ENCODE data around the gene PRG3. TPM values are rescaled to one million over a fixed set of nuclear protein-coding genes. Genes with fewer than 3 reads are reported as not detected.

Gene PRG3
- total RNA-seq, 1 donor from 2014 or later, result not detected

DNA sequence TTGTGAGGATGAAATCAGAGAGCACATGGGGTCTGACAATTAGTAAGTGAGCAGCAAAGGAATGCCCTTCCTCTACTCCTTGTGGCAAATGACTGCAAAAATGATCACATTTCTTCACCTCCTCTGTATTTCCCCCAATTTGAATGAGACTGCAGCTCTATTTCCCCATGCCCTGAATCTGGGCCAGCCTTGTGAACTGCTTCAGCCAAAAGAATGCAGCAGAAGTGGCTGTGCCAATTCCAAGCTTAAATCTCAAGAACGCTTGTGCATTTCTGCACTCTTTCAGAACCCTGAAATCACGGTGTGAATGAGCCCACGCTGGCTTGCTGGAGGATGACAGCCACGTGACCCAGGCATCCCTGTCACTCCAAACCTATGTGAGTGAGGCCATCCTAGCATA, 36.1 kb upstream of the PRG3 start:
- Mint-ChIP-seq H3K4me1 (ENCODE audit: low read depth, unreplicated experiment) (no peaks in the 10 kb centered on the region), H3K27me3 (ENCODE audit: unreplicated experiment) (peaks cover 3% of the 10 kb centered on the region), H3K4me3 (ENCODE audit: unreplicated experiment) (no peak overlapping the region), H3K36me3 (ENCODE audit: unreplicated experiment) (peaks cover 10% of the 10 kb centered on the region), H3K27ac (ENCODE audit: unreplicated experiment) (no peak overlapping the region), H3K9me3 (ENCODE audit: unreplicated experiment) (no peaks in the 10 kb centered on the region)
- TF ChIP-seq, protein P1, sequence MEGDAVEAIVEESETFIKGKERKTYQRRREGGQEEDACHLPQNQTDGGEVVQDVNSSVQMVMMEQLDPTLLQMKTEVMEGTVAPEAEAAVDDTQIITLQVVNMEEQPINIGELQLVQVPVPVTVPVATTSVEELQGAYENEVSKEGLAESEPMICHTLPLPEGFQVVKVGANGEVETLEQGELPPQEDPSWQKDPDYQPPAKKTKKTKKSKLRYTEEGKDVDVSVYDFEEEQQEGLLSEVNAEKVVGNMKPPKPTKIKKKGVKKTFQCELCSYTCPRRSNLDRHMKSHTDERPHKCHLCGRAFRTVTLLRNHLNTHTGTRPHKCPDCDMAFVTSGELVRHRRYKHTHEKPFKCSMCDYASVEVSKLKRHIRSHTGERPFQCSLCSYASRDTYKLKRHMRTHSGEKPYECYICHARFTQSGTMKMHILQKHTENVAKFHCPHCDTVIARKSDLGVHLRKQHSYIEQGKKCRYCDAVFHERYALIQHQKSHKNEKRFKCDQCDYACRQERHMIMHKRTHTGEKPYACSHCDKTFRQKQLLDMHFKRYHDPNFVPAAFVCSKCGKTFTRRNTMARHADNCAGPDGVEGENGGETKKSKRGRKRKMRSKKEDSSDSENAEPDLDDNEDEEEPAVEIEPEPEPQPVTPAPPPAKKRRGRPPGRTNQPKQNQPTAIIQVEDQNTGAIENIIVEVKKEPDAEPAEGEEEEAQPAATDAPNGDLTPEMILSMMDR (IDR thresholded peaks at IDR 0.05; ENCODE audit: partially characterized antibody, unreplicated experiment), result no peak
- no peak for DNase-seq

DNA sequence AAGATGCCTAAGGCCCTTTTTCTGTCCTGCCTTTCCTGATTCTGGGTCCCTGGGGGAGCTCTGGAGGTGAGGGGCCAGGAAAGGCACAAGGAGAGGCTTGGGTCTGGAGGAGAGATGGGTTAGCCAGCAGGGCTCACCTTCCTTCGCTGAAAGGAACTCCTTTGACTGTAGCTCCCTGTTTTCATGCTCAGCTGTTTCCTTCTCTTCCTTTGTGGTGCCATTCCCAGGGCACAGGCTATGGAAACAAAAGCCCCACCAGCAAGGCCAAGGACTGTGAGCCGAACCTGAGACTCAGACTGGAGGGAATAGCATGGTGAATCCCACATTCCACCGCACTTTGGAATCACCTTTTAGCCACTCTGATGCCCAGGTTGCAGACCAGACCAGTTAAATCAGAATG, 35.5 kb upstream of the PRG3 start:
- TF ChIP-seq, protein P1 (IDR thresholded peaks at IDR 0.05; ENCODE audit: partially characterized antibody, unreplicated experiment), result no peak
- H3K4me3 Mint-ChIP-seq (ENCODE audit: unreplicated experiment), result no peak overlapping the region
- DNase-seq, result no peak
- H3K36me3 Mint-ChIP-seq (ENCODE audit: unreplicated experiment), result peaks cover 10% of the 10 kb centered on the region
- H3K4me1 Mint-ChIP-seq (ENCODE audit: low read depth, unreplicated experiment), result no peaks in the 10 kb centered on the region
- H3K27me3 Mint-ChIP-seq (ENCODE audit: unreplicated experiment), result peaks cover 3% of the 10 kb centered on the region
- no peaks in the 10 kb centered on the region for H3K9me3 Mint-ChIP-seq (ENCODE audit: unreplicated experiment)
- no peak overlapping the region for H3K27ac Mint-ChIP-seq (ENCODE audit: unreplicated experiment)

DNA sequence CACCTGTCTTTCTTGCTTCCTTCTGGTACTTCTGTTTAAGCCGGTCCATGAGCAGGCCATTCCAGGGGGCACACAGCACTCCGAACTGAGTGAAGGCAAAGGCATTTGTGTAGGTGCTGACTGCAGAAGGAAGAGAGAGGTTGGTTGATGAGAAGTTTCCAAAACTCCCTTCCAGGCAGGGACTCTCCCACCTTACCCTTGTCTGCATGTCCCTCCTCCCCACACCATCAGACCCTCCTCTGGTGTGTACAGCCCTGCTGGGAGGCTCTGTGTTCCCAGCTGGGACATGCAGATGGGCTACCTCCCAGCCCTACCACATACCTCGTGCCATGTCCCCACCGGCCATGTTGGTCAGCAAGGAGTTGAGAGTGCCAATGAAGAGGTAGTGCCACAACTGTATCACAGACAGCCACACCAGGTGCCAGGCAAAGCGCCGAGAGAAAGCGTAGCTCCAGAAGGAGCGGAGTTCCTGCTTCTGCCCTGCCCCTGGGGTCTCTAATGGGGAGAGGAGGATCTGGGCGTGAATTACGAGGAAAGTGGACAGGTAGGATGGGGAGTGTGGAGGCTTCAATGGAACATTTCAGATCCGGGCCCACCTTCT, 33.8 kb upstream of the PRG3 start:
- Mint-ChIP-seq H3K27ac (ENCODE audit: unreplicated experiment) (no peak overlapping the region), H3K36me3 (ENCODE audit: unreplicated experiment) (peaks cover 14% of the 10 kb centered on the region), H3K9me3 (ENCODE audit: unreplicated experiment) (peaks cover 3% of the 10 kb centered on the region), H3K4me3 (ENCODE audit: unreplicated experiment) (no peak overlapping the region), H3K4me1 (ENCODE audit: low read depth, unreplicated experiment) (no peaks in the 10 kb centered on the region), H3K27me3 (ENCODE audit: unreplicated experiment) (peaks cover 2% of the 10 kb centered on the region)
- no peak for DNase-seq
- TF ChIP-seq, protein P1 (IDR thresholded peaks at IDR 0.05; ENCODE audit: partially characterized antibody, unreplicated experiment), result no peak

DNA sequence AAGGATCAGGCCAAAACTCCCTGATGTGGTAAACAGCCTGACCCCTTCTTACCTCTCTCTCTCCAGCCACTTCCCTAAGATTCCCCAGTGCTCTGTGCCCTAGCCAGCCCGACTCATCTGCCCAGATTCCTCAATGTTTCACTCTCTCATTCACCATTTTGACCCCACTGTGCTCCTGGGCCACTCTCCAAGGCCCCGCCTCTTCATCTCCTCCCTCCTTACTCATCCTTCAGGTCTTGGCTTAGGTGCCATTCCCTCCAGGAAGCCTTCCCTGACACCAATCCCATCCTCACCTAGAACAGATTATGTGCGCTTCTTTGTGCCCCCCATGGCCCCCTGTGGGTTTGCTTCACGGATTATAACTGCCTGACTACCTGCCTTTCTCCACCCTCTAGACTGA, 32.7 kb upstream of the PRG3 start:
- Mint-ChIP-seq H3K27me3 (ENCODE audit: unreplicated experiment) (peaks cover 2% of the 10 kb centered on the region), H3K4me3 (ENCODE audit: unreplicated experiment) (no peak overlapping the region), H3K9me3 (ENCODE audit: unreplicated experiment) (peaks cover 3% of the 10 kb centered on the region), H3K36me3 (ENCODE audit: unreplicated experiment) (peaks cover 14% of the 10 kb centered on the region), H3K4me1 (ENCODE audit: low read depth, unreplicated experiment) (no peaks in the 10 kb centered on the region), H3K27ac (ENCODE audit: unreplicated experiment) (no peak overlapping the region)
- DNase-seq, result no peak
- TF ChIP-seq, protein P1 (IDR thresholded peaks at IDR 0.05; ENCODE audit: partially characterized antibody, unreplicated experiment), result no peak

DNA sequence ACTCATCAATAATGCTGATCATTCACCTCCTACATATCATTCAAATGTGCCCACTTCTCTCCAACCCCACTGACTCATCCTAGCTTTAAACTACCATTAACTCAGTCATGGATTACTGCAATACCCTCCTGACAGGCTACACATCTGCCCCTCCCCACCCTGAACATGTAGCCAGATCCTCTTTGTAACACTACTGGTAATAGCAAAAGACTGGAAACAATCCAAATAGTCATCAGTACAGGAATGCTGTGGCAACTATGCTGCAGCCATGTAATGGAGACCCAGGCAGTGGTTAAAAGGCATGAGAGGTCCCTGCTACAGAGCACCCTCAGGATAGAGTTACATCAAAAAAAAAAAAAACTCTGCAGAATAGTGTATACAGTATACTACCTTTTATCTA, 29.3 kb upstream of the PRG3 start:
- no peak for DNase-seq
- no peak overlapping the region for H3K27ac Mint-ChIP-seq (ENCODE audit: unreplicated experiment)
- H3K36me3 Mint-ChIP-seq (ENCODE audit: unreplicated experiment), result peaks cover 13% of the 10 kb centered on the region
- H3K4me1 Mint-ChIP-seq (ENCODE audit: low read depth, unreplicated experiment), result no peaks in the 10 kb centered on the region
- TF ChIP-seq, protein P1 (IDR thresholded peaks at IDR 0.05; ENCODE audit: partially characterized antibody, unreplicated experiment), result no peak
- H3K9me3 Mint-ChIP-seq (ENCODE audit: unreplicated experiment), result peaks cover 3% of the 10 kb centered on the region
- H3K27me3 Mint-ChIP-seq (ENCODE audit: unreplicated experiment), result peaks cover 2% of the 10 kb centered on the region
- no peak overlapping the region for H3K4me3 Mint-ChIP-seq (ENCODE audit: unreplicated experiment)

Data from glutamatergic neuron (in vitro differentiated cells).